GM11168 (cell line): ENCODE data around the gene ARHGAP22.

Experiments
- in situ Hi-C: fragments of 300-500 bp; cut with MboI; formaldehyde crosslinking; loops from one replicate; pipeline ENCODE4 v1.12.0; 2022; ENCODE audit warnings: low sequenced_read_pairs; ENCODE audit not compliant: unreplicated experiment

Gene ARHGAP22

GRCh38 chr10:48470115-48470892 is 134.6 kb downstream of the ARHGAP22 start:
- in situ Hi-C loops = no loop called here

GRCh38 chr10:48469516-48470020 is 135.3 kb downstream of the ARHGAP22 start:
- in situ Hi-C loops = no loop called here

- in situ Hi-C loops = no loop called here
Observed at GRCh38 chr10:48468866-48469511, 135.9 kb downstream of the ARHGAP22 start.

- in situ Hi-C loops = no loop called here
Observed at GRCh38 chr10:48468130-48468790, 136.6 kb downstream of the ARHGAP22 start.

- in situ Hi-C loops = no loop called here
Observed at GRCh38 chr10:48467669-48468068, 137.2 kb downstream of the ARHGAP22 start.

- in situ Hi-C loops = no loop called here
Observed at GRCh38 chr10:48466611-48467240, 138.1 kb downstream of the ARHGAP22 start.

GRCh38 chr10:48465860-48466521 is 138.9 kb downstream of the ARHGAP22 start:
- in situ Hi-C loops = no loop called here

GRCh38 chr10:48464871-48465736 is 139.8 kb downstream of the ARHGAP22 start:
- in situ Hi-C loops = no loop called here

- in situ Hi-C loops = no loop called here
Observed at GRCh38 chr10:48464121-48464870, 140.6 kb downstream of the ARHGAP22 start.

- in situ Hi-C loops = no loop called here
Observed at GRCh38 chr10:48463318-48464003, 141.4 kb downstream of the ARHGAP22 start.

GRCh38 chr10:48462482-48463020 is 142.3 kb downstream of the ARHGAP22 start:
- in situ Hi-C loops = no loop called here

- in situ Hi-C loops = no loop called here
Observed at GRCh38 chr10:48461623-48462481, 143.0 kb downstream of the ARHGAP22 start.

- in situ Hi-C loops = no loop called here
Observed at GRCh38 chr10:48460182-48460581, 144.7 kb downstream of the ARHGAP22 start.

- in situ Hi-C loops = no loop called here
Observed at GRCh38 chr10:48459270-48460150, 145.4 kb downstream of the ARHGAP22 start.

GRCh38 chr10:48458662-48459048 is 146.2 kb downstream of the ARHGAP22 start:
- in situ Hi-C loops = no loop called here
